GM21619 (cell line): ENCODE results near the gene ATP2C1.
"Not testable (repeated sequence)": the region's sequence is repeated elsewhere in the genome, so short reads cannot be mapped to it uniquely, and the experiment has no call there.

Source experiments
- ATAC-seq: cut with Tn5 transposase; IDR thresholded peaks from one replicate; pipeline ENCODE4 v1.9.1; 2021; ENCODE audit not compliant: unreplicated experiment

Gene ATP2C1

DNA sequence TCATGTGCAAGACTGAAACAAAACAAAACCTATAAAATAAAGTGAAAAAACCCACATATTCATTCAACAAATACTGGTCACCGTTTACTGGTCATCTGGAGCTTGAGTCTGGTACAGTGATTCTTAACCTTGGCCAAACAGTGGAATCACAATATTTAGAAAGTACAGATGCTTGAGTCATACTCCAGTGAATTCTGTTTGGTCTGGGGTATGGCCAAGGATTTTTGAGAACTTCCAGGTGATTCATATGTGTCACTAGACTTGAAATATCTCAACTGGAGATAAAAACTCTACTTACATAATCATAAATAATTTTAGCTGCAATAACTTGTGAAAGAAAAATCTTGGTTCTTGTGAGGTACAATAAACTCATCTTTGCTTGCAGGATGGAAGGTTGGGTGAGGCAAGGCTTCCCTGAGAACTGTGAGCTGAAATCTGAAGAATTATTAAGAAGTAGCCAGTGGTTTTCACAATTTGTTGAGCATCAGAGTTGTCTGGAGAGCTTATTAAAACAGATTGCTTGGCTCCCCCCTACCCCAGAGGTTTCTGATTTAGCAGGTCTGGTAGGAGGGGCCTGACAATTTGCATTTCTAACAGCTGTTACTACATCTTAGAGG lies 142.4 kb downstream of the ATP2C1 start:
- no peak for ATAC-seq

DNA sequence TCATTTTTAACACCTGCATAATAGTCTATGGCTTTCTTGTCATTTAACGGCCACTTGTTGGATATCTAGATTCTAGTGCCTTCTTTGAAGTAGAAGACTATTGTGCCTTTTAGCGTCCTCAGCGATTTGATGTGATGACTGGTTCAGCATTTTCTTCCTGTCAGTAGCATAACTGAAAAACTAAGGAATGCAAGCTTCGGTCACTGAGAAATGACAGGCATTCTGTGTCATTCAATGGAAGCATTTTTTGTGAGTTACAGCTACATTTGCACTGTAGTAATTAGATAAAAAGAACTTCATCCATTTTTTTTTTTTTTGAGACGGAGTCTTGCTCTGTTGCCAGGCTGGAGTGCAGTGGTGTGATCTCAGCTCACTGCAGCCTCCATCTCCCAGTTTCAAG lies 143.1 kb downstream of the ATP2C1 start:
- no peak for ATAC-seq

DNA sequence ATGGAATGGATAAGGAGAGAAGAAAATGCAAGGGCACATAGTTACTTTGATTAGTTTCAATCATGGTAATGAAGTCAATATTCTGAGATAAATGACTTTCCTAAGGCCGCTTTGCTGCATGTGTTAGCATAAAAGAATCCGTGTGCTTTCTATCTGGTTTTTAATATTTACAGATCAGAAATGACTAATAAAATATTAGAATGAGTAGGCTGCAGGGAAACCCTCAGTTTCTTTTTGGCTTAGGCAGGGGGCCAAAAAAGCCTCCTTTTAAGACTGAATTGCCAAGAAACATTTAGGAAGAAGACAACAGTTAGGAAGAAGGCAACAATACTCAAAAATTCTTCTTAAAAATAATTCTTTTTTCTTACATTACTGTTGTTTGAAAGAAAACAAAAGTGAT lies 144.4 kb downstream of the ATP2C1 start:
- no peak for ATAC-seq

DNA sequence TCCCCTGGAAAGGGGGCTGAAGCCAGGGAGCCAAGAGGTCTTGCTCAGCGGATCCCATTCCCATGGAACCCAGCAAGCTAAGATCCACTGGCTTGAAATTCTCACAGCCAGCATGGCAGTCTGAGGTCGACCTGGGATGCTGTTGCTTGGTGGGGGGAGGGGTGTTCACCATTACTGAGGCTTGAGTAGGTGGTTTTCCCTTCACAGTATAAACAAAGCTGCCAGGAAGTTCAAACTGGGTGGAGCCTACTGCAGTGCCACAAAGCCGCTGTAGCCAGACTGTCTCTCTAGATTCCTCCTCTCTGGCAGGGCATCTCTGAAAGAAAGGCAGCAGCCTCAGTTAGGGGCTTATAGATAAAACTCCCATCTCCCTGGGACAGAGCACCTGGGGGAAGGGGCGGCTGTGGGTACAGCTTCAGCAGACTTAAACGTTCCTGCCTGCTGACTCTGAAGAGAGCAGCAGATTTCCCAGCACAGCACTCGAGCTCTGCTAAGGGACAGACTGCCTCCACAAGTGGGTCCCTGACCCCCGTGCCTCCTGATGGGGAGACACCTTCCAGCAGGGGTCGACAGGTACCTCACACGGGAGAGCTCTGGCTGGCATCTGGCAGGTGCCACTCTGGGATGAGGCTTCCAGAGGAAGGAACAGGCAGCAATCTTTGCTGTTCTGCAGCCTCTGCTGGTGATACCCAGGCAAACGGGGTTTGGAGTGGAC lies 148.5 kb downstream of the ATP2C1 start:
- not testable (repeated sequence) for ATAC-seq

DNA sequence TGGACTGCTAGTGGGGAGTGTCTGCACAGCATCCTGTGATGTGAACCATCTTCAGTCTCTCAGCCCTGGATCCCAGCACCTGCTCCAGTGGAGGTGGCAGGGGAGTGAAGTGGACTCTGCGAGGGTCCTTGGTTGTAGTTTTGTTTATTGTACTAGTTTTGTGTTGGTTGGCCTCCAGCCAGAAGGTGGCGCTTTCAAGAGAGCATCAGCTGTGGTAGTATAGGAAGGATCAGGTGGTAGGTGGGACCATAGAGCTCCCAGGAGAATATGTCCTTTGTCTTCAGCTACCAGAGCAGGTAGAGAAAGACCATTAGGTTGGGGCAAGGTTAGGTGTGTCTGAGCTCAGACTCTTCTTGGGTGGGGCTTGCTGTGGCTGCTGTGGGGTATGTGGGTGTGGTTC lies 153.7 kb downstream of the ATP2C1 start:
- no peak for ATAC-seq

DNA sequence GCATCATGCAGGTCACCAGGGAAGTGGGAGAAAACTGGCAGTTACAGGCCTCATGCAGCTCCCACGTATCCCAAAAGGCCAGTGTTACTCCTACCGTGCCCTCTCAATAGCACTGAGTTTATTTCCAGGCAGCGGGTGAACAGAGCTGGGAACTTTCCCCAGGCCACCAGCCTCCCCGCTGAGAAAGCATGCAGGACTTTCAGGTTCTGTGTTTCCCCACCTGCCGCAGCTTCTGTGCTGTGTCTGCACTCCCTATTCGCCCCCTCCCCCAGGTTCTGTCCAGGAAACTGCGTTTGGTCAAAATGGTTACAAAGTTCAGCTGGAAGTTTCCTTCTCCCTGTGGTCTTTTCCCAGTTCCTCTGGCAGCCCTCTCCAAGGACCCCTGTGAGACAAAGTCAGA lies 154.1 kb downstream of the ATP2C1 start:
- ATAC-seq, result no peak

DNA sequence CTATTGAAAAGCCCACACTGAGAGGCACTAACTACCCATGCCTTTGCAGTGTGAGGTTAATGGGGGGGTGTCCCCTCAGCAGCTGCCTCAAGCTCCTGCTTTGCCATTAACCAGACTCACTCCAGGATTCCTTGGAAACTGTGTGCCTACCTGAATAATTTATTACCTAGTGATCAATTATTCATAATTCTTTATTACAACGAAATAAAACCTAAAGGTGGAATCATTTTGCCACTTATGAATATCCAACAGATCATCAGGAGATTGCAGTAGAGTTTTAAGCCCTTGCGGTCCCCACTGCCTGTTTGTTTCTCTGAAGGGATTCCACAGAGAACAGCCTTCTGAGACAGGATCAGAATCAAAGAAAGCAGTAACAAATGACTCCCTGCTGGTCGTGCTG lies 156.1 kb downstream of the ATP2C1 start:
- ATAC-seq, result no peak

DNA sequence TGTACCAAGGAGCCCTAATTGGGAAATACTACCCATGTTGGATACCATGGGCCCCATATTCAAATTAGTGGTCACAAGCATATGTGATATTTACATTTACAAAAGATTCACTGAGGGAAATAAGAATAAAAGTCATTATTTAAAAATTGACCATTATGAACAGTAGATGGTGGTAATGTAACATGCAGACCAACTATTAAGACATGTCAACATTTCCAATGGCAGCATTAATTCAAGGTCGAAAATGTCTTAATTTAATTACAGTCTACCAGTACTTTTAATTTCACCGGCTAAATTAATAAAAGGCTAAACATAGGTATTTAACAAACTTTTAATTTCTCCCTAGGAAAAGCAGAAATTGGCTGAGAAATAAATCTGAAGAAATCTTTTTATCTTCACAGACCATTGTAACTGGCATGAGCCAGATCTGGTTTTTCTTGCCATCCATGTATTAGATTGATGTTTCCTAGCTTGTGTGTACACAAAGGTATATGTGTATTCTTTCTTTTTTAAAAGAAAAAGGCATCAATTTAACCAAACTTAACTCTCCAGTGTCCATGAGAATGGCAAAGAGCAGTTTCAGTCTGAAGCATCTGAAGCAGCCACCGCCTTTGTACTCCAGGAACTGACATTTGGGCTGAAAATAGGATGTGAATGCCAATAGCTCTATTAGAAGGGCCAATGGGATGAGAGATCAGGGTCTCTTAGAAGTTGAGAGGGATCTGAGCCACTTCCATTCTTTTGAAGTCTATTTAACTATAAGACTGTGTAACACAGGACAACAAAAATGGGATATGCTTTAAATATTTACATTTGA lies 159.4 kb downstream of the ATP2C1 start:
- no peak for ATAC-seq
